ENCODE measurements around the gene AKAP9. TPM values are rescaled to one million over a fixed set of nuclear protein-coding genes. Genes with fewer than 3 reads are reported as not detected.

AKAP9 gene
- total RNA-seq, 4 donors from 2014 or later: 32.5 to 125 (median 63.5) TPM

- Histone ChIP-seq H3K4me3 (no peak overlapping the region), H3K9me3 (no peaks in the 10 kb centered on the region), H3K27me3 (no peaks in the 10 kb centered on the region), H3K27ac (no peak overlapping the region), H3K36me3 (no peaks in the 10 kb centered on the region), H3K4me1 (no peaks in the 10 kb centered on the region)
- no peak for TF ChIP-seq POLR2A (IDR thresholded peaks at IDR 0.05)
- no peak for TF ChIP-seq CTCF (IDR thresholded peaks at IDR 0.05)
- DNase-seq: no peak
- intact Hi-C loops (cut with DNase I; ENCODE audit: low total_unique reads): no loop called here
Measured at GRCh38 chr7:91898240-91898992, 42.2 kb upstream of the AKAP9 start.

- Histone ChIP-seq H3K4me3 (no peak overlapping the region), H3K4me1 (no peaks in the 10 kb centered on the region), H3K27me3 (no peaks in the 10 kb centered on the region), H3K9me3 (no peaks in the 10 kb centered on the region), H3K27ac (no peak overlapping the region), H3K36me3 (no peaks in the 10 kb centered on the region)
- no peak for DNase-seq
- no peak for TF ChIP-seq POLR2A (IDR thresholded peaks at IDR 0.05)
- no peak for TF ChIP-seq CTCF (IDR thresholded peaks at IDR 0.05)
- intact Hi-C loops (cut with DNase I; ENCODE audit: low total_unique reads): no loop called here
Measured at GRCh38 chr7:91899563-91899962, 41.1 kb upstream of the AKAP9 start.

GRCh38 chr7:91910171-91910570 lies 30.5 kb upstream of the AKAP9 start:
- Histone ChIP-seq H3K36me3 (no peaks in the 10 kb centered on the region), H3K27ac (no peak overlapping the region), H3K27me3 (no peaks in the 10 kb centered on the region), H3K4me3 (no peak overlapping the region), H3K4me1 (peaks cover 0 to 3% of the 10 kb centered on the region in 2 donors), H3K9me3 (no peaks in the 10 kb centered on the region)
- TF ChIP-seq CTCF (IDR thresholded peaks at IDR 0.05) (no peak), POLR2A (IDR thresholded peaks at IDR 0.05) (no peak)
- DNase-seq: no peak
- intact Hi-C loops (cut with DNase I; ENCODE audit: low total_unique reads): no loop called here

GRCh38 chr7:91911121-91911520 lies 29.5 kb upstream of the AKAP9 start:
- TF ChIP-seq CTCF (IDR thresholded peaks at IDR 0.05) (no peak), POLR2A (IDR thresholded peaks at IDR 0.05) (no peak)
- H3K27ac ChIP-seq: no peak overlapping the region
- DNase-seq: no peak
- H3K4me3 ChIP-seq: no peak overlapping the region
- intact Hi-C loops (cut with DNase I; ENCODE audit: low total_unique reads): no loop called here
- no peaks in the 10 kb centered on the region for H3K9me3 ChIP-seq
- no peaks in the 10 kb centered on the region for H3K27me3 ChIP-seq
- peaks cover 0 to 3% of the 10 kb centered on the region in 2 donors for H3K4me1 ChIP-seq
- no peaks in the 10 kb centered on the region for H3K36me3 ChIP-seq

GRCh38 chr7:91912494-91912893 lies 28.2 kb upstream of the AKAP9 start:
- DNase-seq: no peak
- no peak overlapping the region for H3K4me3 ChIP-seq
- no peak overlapping the region for H3K27ac ChIP-seq
- peaks cover 0 to 3% of the 10 kb centered on the region in 2 donors for H3K4me1 ChIP-seq
- H3K36me3 ChIP-seq: no peaks in the 10 kb centered on the region
- intact Hi-C loops (cut with DNase I; ENCODE audit: low total_unique reads): no loop called here
- H3K27me3 ChIP-seq: no peaks in the 10 kb centered on the region
- no peaks in the 10 kb centered on the region for H3K9me3 ChIP-seq
- no peak for TF ChIP-seq CTCF (IDR thresholded peaks at IDR 0.05)
- TF ChIP-seq POLR2A (IDR thresholded peaks at IDR 0.05): no peak

All from uterus (tissue), 4 donors.